PFSK-1 (cell line): Measurements from ENCODE around the gene TSKS.

Source experiments
- FOXP2 ChIP-seq: optimal IDR thresholded peaks from 2 replicates; pipeline ENCODE3; 2011; ENCODE audit warnings: borderline replicate concordance, control low read depth, inconsistent platforms; ENCODE audit not compliant: insufficient read depth; ENCODE audit errors: extremely low read length, extremely low read depth
- POLR2AphosphoS5 ChIP-seq: IDR thresholded peaks from 2 replicates; pipeline ENCODE4 v1.6.1; 2012; ENCODE audit warnings: low read depth, mild to moderate bottlenecking, control low read depth, low read length, moderate library complexity

GRCh38 chr19:49801966-49802661, 39.0 kb upstream of the TSKS start:
- TF ChIP-seq POLR2AphosphoS5: no peak; the same call in 1 of the 2 replicates
- TF ChIP-seq FOXP2: peak; percentile 17
